ENCODE results near the gene RBP3. TPM values are rescaled to one million over a fixed set of nuclear protein-coding genes. Genes with fewer than 3 reads are reported as not detected.

Gene RBP3
- total RNA-seq, 1 experiment from 2014 or later, result not detected

- no peak overlapping the region for H2BK12ac ChIP-seq (ENCODE audit: insufficient read length, low read depth, low read length)
- no peak overlapping the region for H3K14ac ChIP-seq (ENCODE audit: insufficient read depth, low read length)
- H3K56ac ChIP-seq (ENCODE audit: insufficient read length, low read depth, low read length), result no peak overlapping the region
- Mint-ChIP-seq H3K4me3 (no peak overlapping the region), H3K36me3 (ENCODE audit: insufficient read depth in 1 of 3, low read depth in 3 of 3) (no peaks in the 10 kb centered on the region), H3K4me1 (peaks cover 21 to 30% of the 10 kb centered on the region in 2 experiments), H3K27ac (no peak overlapping the region), H3K27me3 (ENCODE audit: low read depth) (peaks cover 26% of the 10 kb centered on the region), H3K9me3 (no peaks in the 10 kb centered on the region)
- WGBS (ENCODE audit: extremely low coverage, insufficient read length, low lambda C conversion rate), result no CpG with 5 or more reads among the region's 4 CpGs
- H2BK120ac ChIP-seq (ENCODE audit: low read depth, low read length, poor library complexity, severe bottlenecking), result no peak overlapping the region
- H4K20me1 ChIP-seq (ENCODE audit: control insufficient read depth, insufficient read depth, insufficient read length), result no peaks in the 10 kb centered on the region
- H3K9me3 ChIP-seq (ENCODE audit: control insufficient read depth, low read depth, low read length), result no peaks in the 10 kb centered on the region
- no peak overlapping the region for H2AFZ ChIP-seq (ENCODE audit: low read length)
- H2BK20ac ChIP-seq (ENCODE audit: low read depth, low read length, poor library complexity, severe bottlenecking), result no peak overlapping the region
- H3T11ph ChIP-seq (ENCODE audit: low read length), result no peak overlapping the region
- H3K27me3 ChIP-seq (ENCODE audit: insufficient read depth, low read length), result no peaks in the 10 kb centered on the region
- no peak overlapping the region for H2AK5ac ChIP-seq (ENCODE audit: insufficient read length, low read length)
- no peak for DNase-seq
- no peak overlapping the region for H4K5ac ChIP-seq (ENCODE audit: insufficient read length, low read depth, low read length)
- no peak overlapping the region for H4K8ac ChIP-seq (replicated peaks; ENCODE audit: insufficient read length, low read depth, low read length)
- no peak overlapping the region for H3K27ac ChIP-seq (ENCODE audit: insufficient read length, low read depth, low read length)
- no peak overlapping the region for H4K91ac ChIP-seq (ENCODE audit: insufficient read length, low read depth, low read length)
- no peak overlapping the region for H2BK15ac ChIP-seq (ENCODE audit: low read depth, low read length)
- H3K79me2 ChIP-seq (ENCODE audit: insufficient read depth, low read length), result no peaks in the 10 kb centered on the region
- H2BK5ac ChIP-seq (ENCODE audit: insufficient read length, low read length), result no peak overlapping the region
- no peak overlapping the region for H3K18ac ChIP-seq (ENCODE audit: insufficient read length, low read depth, low read length)
- H3K4me1 ChIP-seq (ENCODE audit: insufficient read depth, low read length), result peaks cover 2% of the 10 kb centered on the region; the same call in 1 of the 2 replicates
- no peak overlapping the region for H3K4me2 ChIP-seq (ENCODE audit: insufficient read depth, insufficient read length, low read length)
- no peak overlapping the region for H3K9ac ChIP-seq (ENCODE audit: extremely low read depth, insufficient read length, low read length)
- H3K23ac ChIP-seq (ENCODE audit: insufficient read length, low read depth, low read length), result no peak overlapping the region
- no peaks in the 10 kb centered on the region for H3K79me1 ChIP-seq (ENCODE audit: insufficient read depth, low read depth, low read length, poor library complexity, severe bottlenecking)
- H3K23me2 ChIP-seq (ENCODE audit: insufficient read length, low read depth, low read length, poor library complexity, severe bottlenecking), result no peaks in the 10 kb centered on the region
- TF ChIP-seq CTCF (conservative IDR thresholded peaks at IDR 0.05), result no peak
- H3K4ac ChIP-seq (ENCODE audit: low read depth, low read length), result no peak overlapping the region
Measured at GRCh38 chr10:47378183-47378510, 30.0 kb downstream of the RBP3 start.
